Neural progenitor cell (in vitro differentiated cells): ENCODE data around the gene EIF3B. TPM values are rescaled to one million over a fixed set of nuclear protein-coding genes. Genes with fewer than 3 reads are reported as not detected.
"Not testable (repeated sequence)": the region's sequence is repeated elsewhere in the genome, so short reads cannot be mapped to it uniquely, and the experiment has no call there.

Experiments used
- DNase-seq: peaks from one replicate; pipeline ENCODE4 v3.0.0-alpha.2; 2016; ENCODE audit warnings: low spot score
- H2AFZ ChIP-seq: fragments of 200-600 bp; sonication (generic); replicated peaks from 2 replicates; pipeline ENCODE4 v1.6.1; 2016; ENCODE audit warnings: antibody characterized with exemption
- H3F3A ChIP-seq: fragments of 200-600 bp; sonication (generic); 2 replicates; pipeline ENCODE4 v1.6.1; 2016; ENCODE audit warnings: antibody characterized with exemption, low read depth
- H3K27ac ChIP-seq: fragments of 200-600 bp; sonication (generic); 2 replicates; pipeline ENCODE4 v1.5.1; 2016; ENCODE audit warnings: mild to moderate bottlenecking
- H3K27me3 ChIP-seq: fragments of 200-600 bp; sonication (generic); 2 replicates; pipeline ENCODE4 v1.6.1; 2016; ENCODE audit warnings: mild to moderate bottlenecking, moderate library complexity
- H3K36me3 ChIP-seq: fragments of 200-600 bp; sonication (generic); 2 replicates; pipeline ENCODE4 v1.5.1; 2016
- H3K4me1 ChIP-seq: fragments of 200-600 bp; sonication (generic); 2 replicates; pipeline ENCODE4 v1.6.1; 2016; ENCODE audit warnings: mixed run types
- H3K4me2 ChIP-seq: fragments of 200-600 bp; sonication (generic); 2 replicates; pipeline ENCODE4 v1.6.1; 2016
- H3K4me3 ChIP-seq: fragments of 200-600 bp; sonication (generic); 2 replicates; pipeline ENCODE4 v1.5.1; 2016
- H3K79me2 ChIP-seq: fragments of 200-600 bp; sonication (generic); 2 replicates; pipeline ENCODE4 v1.6.1; 2016; ENCODE audit warnings: low read depth
- H3K9ac ChIP-seq: fragments of 200-600 bp; sonication (generic); 2 replicates; pipeline ENCODE4 v1.6.1; 2016
- H3K9me3 ChIP-seq: fragments of 200-600 bp; sonication (generic); 2 replicates; pipeline ENCODE4 v1.5.1; 2016; ENCODE audit warnings: low read depth
- H4K20me1 ChIP-seq: fragments of 200-600 bp; sonication (generic); 2 replicates; pipeline ENCODE4 v1.6.1; 2016; ENCODE audit warnings: low read depth
- H3K27ac Mint-ChIP-seq: 3 replicates; pipeline ENCODE4 v1.8.0; 2021; ENCODE audit warnings: mixed read lengths
- H3K27me3 Mint-ChIP-seq: 2 replicates; pipeline ENCODE4 v1.8.0; 2022; ENCODE audit warnings: low read depth, mild to moderate bottlenecking, inconsistent platforms, moderate library complexity, mixed read lengths; ENCODE audit not compliant: insufficient read depth
- H3K36me3 Mint-ChIP-seq: 3 replicates; pipeline ENCODE4 v1.8.0; 2021; ENCODE audit warnings: mixed read lengths
- H3K4me1 Mint-ChIP-seq: 3 replicates; pipeline ENCODE4 v1.8.0; 2021; ENCODE audit warnings: mixed read lengths
- H3K4me3 Mint-ChIP-seq: 3 replicates; pipeline ENCODE4 v1.8.0; 2021; ENCODE audit warnings: mild to moderate bottlenecking, moderate library complexity, mixed read lengths
- H3K9me3 Mint-ChIP-seq: 3 replicates; pipeline ENCODE4 v1.8.0; 2020; ENCODE audit warnings: mixed read lengths
- EZH2 ChIP-seq: fragments of 200-600 bp; sonication (generic); IDR thresholded peaks from 2 replicates; pipeline ENCODE4 v1.6.1; 2017; ENCODE audit warnings: antibody characterized with exemption, mild to moderate bottlenecking, moderate library complexity
- EZH2phosphoT487 ChIP-seq: fragments of 200-600 bp; sonication (generic); IDR thresholded peaks from 2 replicates; pipeline ENCODE4 v1.6.1; 2017; ENCODE audit warnings: antibody characterized with exemption
- total RNA-seq: library from RNA; depleted of rRNA; stranded (reverse); fragments of >200 nt; gene quantifications from 2 replicates; pipeline ENCODE4 v1.2.3, GENCODE V29; 2015; ENCODE audit warnings: low replicate concordance
- TF ChIP-seq, protein P1 (sequence below): fragments of 200-600 bp; sonication (generic); IDR thresholded peaks from 2 replicates; pipeline ENCODE4 v1.5.1; 2017; ENCODE audit warnings: antibody characterized with exemption, mild to moderate bottlenecking

The EIF3B gene
- total RNA-seq, 1 donor from 2014 or later = 146 TPM

- H3K4me2 ChIP-seq = no peak overlapping the region
- H3K4me3 ChIP-seq = no peak overlapping the region
- no peak overlapping the region for H3K27ac ChIP-seq
- no peaks in the 10 kb centered on the region for H3K36me3 ChIP-seq
- H3K27me3 ChIP-seq = no peaks in the 10 kb centered on the region
- no peak overlapping the region for H3K27ac Mint-ChIP-seq
- H3K36me3 Mint-ChIP-seq = peaks cover 29% of the 10 kb centered on the region
- no peaks in the 10 kb centered on the region for H3K9me3 ChIP-seq
- H3K9me3 Mint-ChIP-seq = no peaks in the 10 kb centered on the region
- H3K4me3 Mint-ChIP-seq = no peak overlapping the region
- TF ChIP-seq, protein P1, sequence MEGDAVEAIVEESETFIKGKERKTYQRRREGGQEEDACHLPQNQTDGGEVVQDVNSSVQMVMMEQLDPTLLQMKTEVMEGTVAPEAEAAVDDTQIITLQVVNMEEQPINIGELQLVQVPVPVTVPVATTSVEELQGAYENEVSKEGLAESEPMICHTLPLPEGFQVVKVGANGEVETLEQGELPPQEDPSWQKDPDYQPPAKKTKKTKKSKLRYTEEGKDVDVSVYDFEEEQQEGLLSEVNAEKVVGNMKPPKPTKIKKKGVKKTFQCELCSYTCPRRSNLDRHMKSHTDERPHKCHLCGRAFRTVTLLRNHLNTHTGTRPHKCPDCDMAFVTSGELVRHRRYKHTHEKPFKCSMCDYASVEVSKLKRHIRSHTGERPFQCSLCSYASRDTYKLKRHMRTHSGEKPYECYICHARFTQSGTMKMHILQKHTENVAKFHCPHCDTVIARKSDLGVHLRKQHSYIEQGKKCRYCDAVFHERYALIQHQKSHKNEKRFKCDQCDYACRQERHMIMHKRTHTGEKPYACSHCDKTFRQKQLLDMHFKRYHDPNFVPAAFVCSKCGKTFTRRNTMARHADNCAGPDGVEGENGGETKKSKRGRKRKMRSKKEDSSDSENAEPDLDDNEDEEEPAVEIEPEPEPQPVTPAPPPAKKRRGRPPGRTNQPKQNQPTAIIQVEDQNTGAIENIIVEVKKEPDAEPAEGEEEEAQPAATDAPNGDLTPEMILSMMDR = no peak
- no peak for TF ChIP-seq EZH2
- no peak for TF ChIP-seq EZH2phosphoT487
- no peak overlapping the region for H3K9ac ChIP-seq
- peaks cover 3% of the 10 kb centered on the region for H3K4me1 Mint-ChIP-seq
- no peaks in the 10 kb centered on the region for H3K4me1 ChIP-seq
- H3K79me2 ChIP-seq = peaks cover 3% of the 10 kb centered on the region
- H2AFZ ChIP-seq = no peak overlapping the region
- H3K27me3 Mint-ChIP-seq = no peaks in the 10 kb centered on the region
- H3F3A ChIP-seq = no peaks in the 10 kb centered on the region
- peaks cover 3% of the 10 kb centered on the region for H4K20me1 ChIP-seq
- no peak for DNase-seq
Observed at GRCh38 chr7:2381881-2382509, 27.4 kb downstream of the EIF3B start.

DNA sequence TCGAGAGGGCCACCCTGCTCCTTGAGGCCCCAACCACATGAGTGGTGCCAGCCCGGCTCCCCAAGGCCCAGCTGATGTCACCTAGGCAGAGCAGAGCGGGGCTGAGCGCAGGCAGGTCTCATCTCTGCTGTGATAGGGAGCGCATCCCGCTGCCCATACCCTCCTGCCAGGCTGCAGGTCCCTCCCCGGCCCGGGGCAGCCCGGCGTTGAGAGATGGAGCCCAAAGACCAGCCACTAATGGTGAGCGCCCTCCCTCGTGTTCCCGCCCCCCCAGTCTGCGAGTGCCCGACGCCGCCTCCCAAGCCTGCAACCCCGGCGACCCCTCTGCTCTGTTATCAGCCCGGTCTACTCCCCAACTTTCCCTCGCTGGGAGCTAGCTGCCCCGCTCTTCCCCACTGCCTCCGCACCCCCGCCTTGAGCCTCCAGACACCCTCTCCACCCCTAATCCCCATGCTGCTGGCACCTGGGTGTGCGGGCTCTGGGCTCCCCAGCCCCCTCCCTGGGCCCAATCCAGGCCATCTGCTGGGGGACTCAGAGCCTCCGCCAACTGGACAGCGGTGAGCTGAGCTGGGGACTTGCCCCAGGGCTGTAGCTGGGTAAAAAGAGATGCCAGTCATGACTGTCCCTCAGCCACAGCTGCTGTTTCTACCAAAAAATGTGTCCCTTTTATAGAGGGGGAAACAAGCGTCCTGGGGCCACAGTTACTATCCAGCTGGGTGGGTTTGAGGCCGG is 29.1 kb downstream of the EIF3B start:
- no peaks in the 10 kb centered on the region for H3F3A ChIP-seq
- no peak overlapping the region for H3K9ac ChIP-seq
- Mint-ChIP-seq H3K9me3 (no peaks in the 10 kb centered on the region), H3K36me3 (peaks cover 19% of the 10 kb centered on the region), H3K27me3 (no peaks in the 10 kb centered on the region), H3K27ac (no peak overlapping the region), H3K4me1 (peaks cover 3% of the 10 kb centered on the region), H3K4me3 (no peak overlapping the region)
- no peaks in the 10 kb centered on the region for H3K36me3 ChIP-seq
- no peaks in the 10 kb centered on the region for H3K4me1 ChIP-seq
- TF ChIP-seq, protein P1 = no peak
- TF ChIP-seq EZH2phosphoT487 (no peak), EZH2 (no peak)
- no peak for DNase-seq
- no peak overlapping the region for H3K4me3 ChIP-seq
- no peak overlapping the region for H3K27ac ChIP-seq
- no peaks in the 10 kb centered on the region for H3K27me3 ChIP-seq
- H2AFZ ChIP-seq = no peak overlapping the region
- H3K79me2 ChIP-seq = no peaks in the 10 kb centered on the region
- H3K4me2 ChIP-seq = no peak overlapping the region
- H3K9me3 ChIP-seq = no peaks in the 10 kb centered on the region
- no peaks in the 10 kb centered on the region for H4K20me1 ChIP-seq

- Histone ChIP-seq H3F3A (no peaks in the 10 kb centered on the region), H3K4me1 (no peaks in the 10 kb centered on the region), H3K9me3 (no peaks in the 10 kb centered on the region), H3K27me3 (no peaks in the 10 kb centered on the region), H3K79me2 (no peaks in the 10 kb centered on the region), H4K20me1 (no peaks in the 10 kb centered on the region), H3K4me2 (no peak overlapping the region), H3K4me3 (no peak overlapping the region), H2AFZ (no peak overlapping the region), H3K9ac (no peak overlapping the region), H3K36me3 (no peaks in the 10 kb centered on the region), H3K27ac (no peak overlapping the region)
- no peaks in the 10 kb centered on the region for H3K9me3 Mint-ChIP-seq
- TF ChIP-seq EZH2 = no peak
- TF ChIP-seq, protein P1 = peak; percentile 37
- H3K36me3 Mint-ChIP-seq = peaks cover 11% of the 10 kb centered on the region
- peak overlapping the region; percentile 93 for H3K27ac Mint-ChIP-seq
- H3K27me3 Mint-ChIP-seq = peaks cover 4% of the 10 kb centered on the region
- H3K4me1 Mint-ChIP-seq = peaks cover 8% of the 10 kb centered on the region
- no peak overlapping the region for H3K4me3 Mint-ChIP-seq
- peak; percentile 35 for DNase-seq
Observed at GRCh38 chr7:2384354-2385243, 30.0 kb downstream of the EIF3B start.

- H3K36me3 ChIP-seq, H3K4me3 Mint-ChIP-seq, H3K36me3 Mint-ChIP-seq, H3K27me3 Mint-ChIP-seq, H4K20me1 ChIP-seq, H3K27me3 ChIP-seq, H3K9ac ChIP-seq, H3K4me3 ChIP-seq, H3F3A ChIP-seq, H3K9me3 ChIP-seq, H3K79me2 ChIP-seq, H3K27ac ChIP-seq, DNase-seq, H3K9me3 Mint-ChIP-seq, H3K4me2 ChIP-seq, H2AFZ ChIP-seq, H3K4me1 ChIP-seq: not testable (repeated sequence)
- Mint-ChIP-seq H3K27ac (peak overlapping the region; percentile 39), H3K4me1 (peaks cover 19% of the 10 kb centered on the region)
Observed at GRCh38 chr7:2386122-2386521, 31.5 kb downstream of the EIF3B start.
